GM23338 (cell line): ENCODE results near the gene TTC39B. TPM values are rescaled to one million over a fixed set of nuclear protein-coding genes. Genes with fewer than 3 reads are reported as not detected.

Experiments
- ATAC-seq: fragments of 200-7000 bp; cut with Tn5 transposase; 3 replicates; pipeline ENCODE4 v1.9.1; 2020
- DNase-seq: peaks from one replicate; pipeline ENCODE4 v3.0.0-alpha.2; 2015; ENCODE audit warnings: low spot score
- H2AFZ ChIP-seq: fragments of 200-600 bp; sonication (generic); 2 replicates; pipeline ENCODE4 v1.8.0; 2016; ENCODE audit warnings: antibody characterized with exemption, mild to moderate bottlenecking, moderate library complexity
- H3F3A ChIP-seq: fragments of 200-600 bp; sonication (generic); replicated peaks from 2 replicates; pipeline ENCODE4 v1.8.0; 2017; ENCODE audit warnings: antibody characterized with exemption, mixed run types, low read depth
- H3K27ac ChIP-seq: fragments of 200-600 bp; sonication (generic); 2 replicates; pipeline ENCODE4 v1.6.1; 2016; ENCODE audit warnings: low read depth
- H3K27me3 ChIP-seq: fragments of 200-600 bp; sonication (generic); 2 replicates; pipeline ENCODE4 v1.8.0; 2016; ENCODE audit warnings: mild to moderate bottlenecking, mixed run types, moderate library complexity; ENCODE audit not compliant: insufficient read depth
- H3K36me3 ChIP-seq: fragments of 200-600 bp; sonication (generic); 2 replicates; pipeline ENCODE4 v1.8.0; 2016; ENCODE audit warnings: mild to moderate bottlenecking; ENCODE audit not compliant: insufficient read depth
- H3K4me1 ChIP-seq: fragments of 200-600 bp; sonication (generic); 2 replicates; pipeline ENCODE4 v1.8.0; 2016; ENCODE audit warnings: mild to moderate bottlenecking, moderate library complexity; ENCODE audit not compliant: insufficient read depth
- H3K4me2 ChIP-seq: fragments of 200-600 bp; sonication (generic); 2 replicates; pipeline ENCODE4 v1.7.1; 2017; ENCODE audit warnings: mixed run types
- H3K4me3 ChIP-seq: fragments of 200-600 bp; sonication (generic); 2 replicates; pipeline ENCODE4 v1.6.1; 2016; ENCODE audit warnings: mixed run types
- H3K79me2 ChIP-seq: fragments of 200-600 bp; sonication (generic); replicated peaks from 2 replicates; pipeline ENCODE4 v1.8.0; 2017; ENCODE audit warnings: mild to moderate bottlenecking; ENCODE audit not compliant: insufficient read depth
- H3K9me2 ChIP-seq: fragments of 200-600 bp; sonication (generic); 2 replicates; pipeline ENCODE4 v1.8.0; 2017; ENCODE audit not compliant: insufficient read depth
- H4K20me1 ChIP-seq: fragments of 200-600 bp; sonication (generic); replicated peaks from 2 replicates; pipeline ENCODE4 v1.8.0; 2017; ENCODE audit warnings: mild to moderate bottlenecking; ENCODE audit not compliant: insufficient read depth
- H3K27ac Mint-ChIP-seq: 2 replicates; pipeline ENCODE4 v1.8.0; 2020; ENCODE audit warnings: inconsistent platforms, mild to moderate bottlenecking, moderate library complexity, mixed read lengths
- H3K27me3 Mint-ChIP-seq: 3 replicates; pipeline ENCODE4 v1.8.0; 2022; ENCODE audit warnings: low read depth, mild to moderate bottlenecking, moderate library complexity, mixed read lengths, inconsistent platforms; ENCODE audit not compliant: insufficient read depth, poor library complexity
- H3K36me3 Mint-ChIP-seq: 3 replicates; pipeline ENCODE4 v1.8.0; 2021; ENCODE audit warnings: low read depth, mild to moderate bottlenecking, inconsistent platforms, moderate library complexity, mixed read lengths
- H3K4me1 Mint-ChIP-seq: 3 replicates; pipeline ENCODE4 v1.8.0; 2020; ENCODE audit warnings: mild to moderate bottlenecking, inconsistent platforms, mixed read lengths
- H3K4me3 Mint-ChIP-seq: 3 replicates; pipeline ENCODE4 v1.8.0; 2021; ENCODE audit warnings: moderate library complexity, mild to moderate bottlenecking, inconsistent platforms, mixed read lengths
- H3K9me3 Mint-ChIP-seq: 3 replicates; pipeline ENCODE4 v1.8.0; 2020; ENCODE audit warnings: moderate library complexity, mild to moderate bottlenecking, inconsistent platforms, mixed read lengths
- CREB1 ChIP-seq: fragments of 250-450 bp; sonication (Bioruptor Pico); IDR thresholded peaks from 2 replicates; pipeline ENCODE4 v1.5.0; 2020; ENCODE audit warnings: low read depth, mild to moderate bottlenecking, moderate library complexity
- EZH2 ChIP-seq: fragments of 200-600 bp; sonication (generic); IDR thresholded peaks from one replicate; pipeline ENCODE4 v1.8.0; 2017; ENCODE audit warnings: antibody characterized with exemption, mild to moderate bottlenecking, low read depth; ENCODE audit not compliant: unreplicated experiment
- EZH2phosphoT487 ChIP-seq: fragments of 200-600 bp; sonication (generic); IDR thresholded peaks from one replicate; pipeline ENCODE4 v1.8.1; 2018; ENCODE audit warnings: antibody characterized with exemption; ENCODE audit not compliant: unreplicated experiment
- JUNB ChIP-seq: IDR thresholded peaks from one replicate; pipeline ENCODE4 v1.6.1; 2016; ENCODE audit warnings: antibody characterized with exemption; ENCODE audit not compliant: unreplicated experiment
- NANOG ChIP-seq: IDR thresholded peaks from 2 replicates; pipeline ENCODE4 v1.6.1; 2016; ENCODE audit warnings: antibody characterized with exemption, borderline replicate concordance
- POLR2AphosphoS5 ChIP-seq: IDR thresholded peaks from 2 replicates; pipeline ENCODE4 v1.6.1; 2016; ENCODE audit warnings: antibody characterized with exemption, low read depth
- STAT1 ChIP-seq: IDR thresholded peaks from one replicate; pipeline ENCODE4 v1.6.1; 2016; ENCODE audit warnings: antibody characterized with exemption; ENCODE audit not compliant: unreplicated experiment
- ZNF114 ChIP-seq: fragments of 250-450 bp; sonication (Bioruptor Pico); IDR thresholded peaks from 2 replicates; pipeline ENCODE4 v1.5.0; 2020; ENCODE audit warnings: mild to moderate bottlenecking, moderate library complexity
- ZNF331 ChIP-seq: fragments of 250-450 bp; sonication (Bioruptor Pico); IDR thresholded peaks from 2 replicates; pipeline ENCODE4 v1.5.0; 2020; ENCODE audit warnings: low read depth, mild to moderate bottlenecking, moderate library complexity
- polyA plus RNA-seq: library from polyadenylated mRNA; unstranded; fragments of >200 nt; fragmentation: Nextera tagmentation; extraction: Ambion mirVana; gene quantifications from 2 replicates; pipeline ENCODE4 v1.2.1, GENCODE V29; 2016
- total RNA-seq: library from RNA; depleted of rRNA; stranded (reverse); fragments of >200 nt; shearing (Covaris generic); gene quantifications from 2 replicates; pipeline ENCODE4 v1.2.3, GENCODE V29; 2014
- TF ChIP-seq, protein P1 (sequence below): fragments of 250-450 bp; sonication (Bioruptor Pico); IDR thresholded peaks from 2 replicates; pipeline ENCODE4 v1.5.0; 2020; ENCODE audit warnings: mild to moderate bottlenecking, moderate library complexity
- TF ChIP-seq, protein P2 (sequence below): IDR thresholded peaks from one replicate; pipeline ENCODE4 v1.6.1; 2018; ENCODE audit warnings: antibody characterized with exemption; ENCODE audit not compliant: unreplicated experiment
- TF ChIP-seq, protein P3 (sequence below): IDR thresholded peaks from 2 replicates; pipeline ENCODE4 v1.6.1; 2016; ENCODE audit warnings: antibody characterized with exemption
- TF ChIP-seq, protein P4 (sequence below), 2 experiments: fragments of 200-600 bp in 1 of 2; sonication (generic) in 1 of 2; conservative IDR thresholded peaks; 2 replicates each; pipeline versions ENCODE4 v1.5.1 to v1.6.1; 2016 to 2017; ENCODE audit warnings: antibody characterized with exemption in 2 of 2, low read depth in 2 of 2, mild to moderate bottlenecking in 2 of 2, moderate library complexity in 1 of 2

The TTC39B gene
- total and polyA plus RNA-seq, 2 experiments from 2014 or later = 2.8 to 11.1 TPM

DNA sequence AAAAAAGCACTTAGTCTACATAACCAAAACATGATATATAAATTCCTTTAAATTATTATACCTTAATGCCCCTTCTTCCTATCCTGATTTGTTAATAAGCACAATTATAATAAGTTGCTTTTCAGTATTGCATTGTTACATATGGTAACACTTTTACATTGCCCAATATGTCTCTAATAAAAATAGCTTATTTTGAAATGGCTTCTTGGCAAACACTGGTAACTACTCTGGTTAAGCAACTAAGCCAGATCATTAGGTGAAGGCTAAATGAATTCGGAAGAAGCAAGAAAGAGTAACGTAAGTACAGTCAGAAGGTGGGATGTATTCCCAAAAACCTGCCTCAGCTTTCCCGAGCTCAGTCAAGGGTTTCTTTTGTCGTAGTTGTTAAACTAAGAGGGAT lies 85.3 kb downstream of the TTC39B start:
- ATAC-seq (no peak), DNase-seq (no peak)
- Histone ChIP-seq H3K9me2 (peaks cover 6% of the 10 kb centered on the region), H4K20me1 (no peaks in the 10 kb centered on the region; the same call in 1 of the 2 replicates), H2AFZ (no peak overlapping the region), H3K27me3 (no peaks in the 10 kb centered on the region), H3K4me3 (no peak overlapping the region), H3K4me2 (no peak overlapping the region), H3K4me1 (no peaks in the 10 kb centered on the region), H3K79me2 (no peaks in the 10 kb centered on the region), H3K36me3 (no peaks in the 10 kb centered on the region), H3K27ac (no peak overlapping the region), H3F3A (no peaks in the 10 kb centered on the region)
- H3K36me3 Mint-ChIP-seq = no peaks in the 10 kb centered on the region
- H3K27me3 Mint-ChIP-seq = peaks cover 1% of the 10 kb centered on the region
- no peak overlapping the region for H3K27ac Mint-ChIP-seq
- TF ChIP-seq STAT1 (no peak), EZH2 (no peak), POLR2AphosphoS5 (no peak), ZNF331 (CRISPR knock-in tag) (no peak), JUNB (no peak), EZH2phosphoT487 (no peak), NANOG (no peak), ZNF114 (no peak), CREB1 (no peak)
- TF ChIP-seq, protein P1, sequence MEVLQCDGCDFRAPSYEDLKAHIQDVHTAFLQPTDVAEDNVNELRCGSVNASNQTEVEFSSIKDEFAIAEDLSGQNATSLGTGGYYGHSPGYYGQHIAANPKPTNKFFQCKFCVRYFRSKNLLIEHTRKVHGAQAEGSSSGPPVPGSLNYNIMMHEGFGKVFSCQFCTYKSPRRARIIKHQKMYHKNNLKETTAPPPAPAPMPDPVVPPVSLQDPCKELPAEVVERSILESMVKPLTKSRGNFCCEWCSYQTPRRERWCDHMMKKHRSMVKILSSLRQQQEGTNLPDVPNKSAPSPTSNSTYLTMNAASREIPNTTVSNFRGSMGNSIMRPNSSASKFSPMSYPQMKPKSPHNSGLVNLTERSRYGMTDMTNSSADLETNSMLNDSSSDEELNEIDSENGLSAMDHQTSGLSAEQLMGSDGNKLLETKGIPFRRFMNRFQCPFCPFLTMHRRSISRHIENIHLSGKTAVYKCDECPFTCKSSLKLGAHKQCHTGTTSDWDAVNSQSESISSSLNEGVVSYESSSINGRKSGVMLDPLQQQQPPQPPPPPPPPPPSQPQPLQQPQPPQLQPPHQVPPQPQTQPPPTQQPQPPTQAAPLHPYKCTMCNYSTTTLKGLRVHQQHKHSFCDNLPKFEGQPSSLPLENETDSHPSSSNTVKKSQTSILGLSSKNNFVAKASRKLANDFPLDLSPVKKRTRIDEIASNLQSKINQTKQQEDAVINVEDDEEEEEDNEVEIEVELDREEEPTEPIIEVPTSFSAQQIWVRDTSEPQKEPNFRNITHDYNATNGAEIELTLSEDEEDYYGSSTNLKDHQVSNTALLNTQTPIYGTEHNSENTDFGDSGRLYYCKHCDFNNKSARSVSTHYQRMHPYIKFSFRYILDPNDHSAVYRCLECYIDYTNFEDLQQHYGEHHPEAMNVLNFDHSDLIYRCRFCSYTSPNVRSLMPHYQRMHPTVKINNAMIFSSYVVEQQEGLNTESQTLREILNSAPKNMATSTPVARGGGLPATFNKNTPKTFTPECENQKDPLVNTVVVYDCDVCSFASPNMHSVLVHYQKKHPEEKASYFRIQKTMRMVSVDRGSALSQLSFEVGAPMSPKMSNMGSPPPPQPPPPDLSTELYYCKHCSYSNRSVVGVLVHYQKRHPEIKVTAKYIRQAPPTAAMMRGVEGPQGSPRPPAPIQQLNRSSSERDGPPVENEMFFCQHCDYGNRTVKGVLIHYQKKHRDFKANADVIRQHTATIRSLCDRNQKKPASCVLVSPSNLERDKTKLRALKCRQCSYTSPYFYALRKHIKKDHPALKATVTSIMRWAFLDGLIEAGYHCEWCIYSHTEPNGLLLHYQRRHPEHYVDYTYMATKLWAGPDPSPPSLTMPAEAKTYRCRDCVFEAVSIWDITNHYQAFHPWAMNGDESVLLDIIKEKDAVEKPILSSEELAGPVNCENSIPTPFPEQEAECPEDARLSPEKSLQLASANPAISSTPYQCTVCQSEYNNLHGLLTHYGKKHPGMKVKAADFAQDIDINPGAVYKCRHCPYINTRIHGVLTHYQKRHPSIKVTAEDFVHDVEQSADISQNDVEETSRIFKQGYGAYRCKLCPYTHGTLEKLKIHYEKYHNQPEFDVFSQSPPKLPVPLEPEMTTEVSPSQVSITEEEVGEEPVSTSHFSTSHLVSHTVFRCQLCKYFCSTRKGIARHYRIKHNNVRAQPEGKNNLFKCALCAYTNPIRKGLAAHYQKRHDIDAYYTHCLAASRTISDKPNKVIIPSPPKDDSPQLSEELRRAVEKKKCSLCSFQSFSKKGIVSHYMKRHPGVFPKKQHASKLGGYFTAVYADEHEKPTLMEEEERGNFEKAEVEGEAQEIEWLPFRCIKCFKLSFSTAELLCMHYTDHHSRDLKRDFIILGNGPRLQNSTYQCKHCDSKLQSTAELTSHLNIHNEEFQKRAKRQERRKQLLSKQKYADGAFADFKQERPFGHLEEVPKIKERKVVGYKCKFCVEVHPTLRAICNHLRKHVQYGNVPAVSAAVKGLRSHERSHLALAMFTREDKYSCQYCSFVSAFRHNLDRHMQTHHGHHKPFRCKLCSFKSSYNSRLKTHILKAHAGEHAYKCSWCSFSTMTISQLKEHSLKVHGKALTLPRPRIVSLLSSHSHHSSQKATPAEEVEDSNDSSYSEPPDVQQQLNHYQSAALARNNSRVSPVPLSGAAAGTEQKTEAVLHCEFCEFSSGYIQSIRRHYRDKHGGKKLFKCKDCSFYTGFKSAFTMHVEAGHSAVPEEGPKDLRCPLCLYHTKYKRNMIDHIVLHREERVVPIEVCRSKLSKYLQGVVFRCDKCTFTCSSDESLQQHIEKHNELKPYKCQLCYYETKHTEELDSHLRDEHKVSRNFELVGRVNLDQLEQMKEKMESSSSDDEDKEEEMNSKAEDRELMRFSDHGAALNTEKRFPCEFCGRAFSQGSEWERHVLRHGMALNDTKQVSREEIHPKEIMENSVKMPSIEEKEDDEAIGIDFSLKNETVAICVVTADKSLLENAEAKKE (CRISPR knock-in tag) = no peak
- TF ChIP-seq, protein P2, sequence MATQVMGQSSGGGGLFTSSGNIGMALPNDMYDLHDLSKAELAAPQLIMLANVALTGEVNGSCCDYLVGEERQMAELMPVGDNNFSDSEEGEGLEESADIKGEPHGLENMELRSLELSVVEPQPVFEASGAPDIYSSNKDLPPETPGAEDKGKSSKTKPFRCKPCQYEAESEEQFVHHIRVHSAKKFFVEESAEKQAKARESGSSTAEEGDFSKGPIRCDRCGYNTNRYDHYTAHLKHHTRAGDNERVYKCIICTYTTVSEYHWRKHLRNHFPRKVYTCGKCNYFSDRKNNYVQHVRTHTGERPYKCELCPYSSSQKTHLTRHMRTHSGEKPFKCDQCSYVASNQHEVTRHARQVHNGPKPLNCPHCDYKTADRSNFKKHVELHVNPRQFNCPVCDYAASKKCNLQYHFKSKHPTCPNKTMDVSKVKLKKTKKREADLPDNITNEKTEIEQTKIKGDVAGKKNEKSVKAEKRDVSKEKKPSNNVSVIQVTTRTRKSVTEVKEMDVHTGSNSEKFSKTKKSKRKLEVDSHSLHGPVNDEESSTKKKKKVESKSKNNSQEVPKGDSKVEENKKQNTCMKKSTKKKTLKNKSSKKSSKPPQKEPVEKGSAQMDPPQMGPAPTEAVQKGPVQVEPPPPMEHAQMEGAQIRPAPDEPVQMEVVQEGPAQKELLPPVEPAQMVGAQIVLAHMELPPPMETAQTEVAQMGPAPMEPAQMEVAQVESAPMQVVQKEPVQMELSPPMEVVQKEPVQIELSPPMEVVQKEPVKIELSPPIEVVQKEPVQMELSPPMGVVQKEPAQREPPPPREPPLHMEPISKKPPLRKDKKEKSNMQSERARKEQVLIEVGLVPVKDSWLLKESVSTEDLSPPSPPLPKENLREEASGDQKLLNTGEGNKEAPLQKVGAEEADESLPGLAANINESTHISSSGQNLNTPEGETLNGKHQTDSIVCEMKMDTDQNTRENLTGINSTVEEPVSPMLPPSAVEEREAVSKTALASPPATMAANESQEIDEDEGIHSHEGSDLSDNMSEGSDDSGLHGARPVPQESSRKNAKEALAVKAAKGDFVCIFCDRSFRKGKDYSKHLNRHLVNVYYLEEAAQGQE = no peak
- TF ChIP-seq, protein P3, sequence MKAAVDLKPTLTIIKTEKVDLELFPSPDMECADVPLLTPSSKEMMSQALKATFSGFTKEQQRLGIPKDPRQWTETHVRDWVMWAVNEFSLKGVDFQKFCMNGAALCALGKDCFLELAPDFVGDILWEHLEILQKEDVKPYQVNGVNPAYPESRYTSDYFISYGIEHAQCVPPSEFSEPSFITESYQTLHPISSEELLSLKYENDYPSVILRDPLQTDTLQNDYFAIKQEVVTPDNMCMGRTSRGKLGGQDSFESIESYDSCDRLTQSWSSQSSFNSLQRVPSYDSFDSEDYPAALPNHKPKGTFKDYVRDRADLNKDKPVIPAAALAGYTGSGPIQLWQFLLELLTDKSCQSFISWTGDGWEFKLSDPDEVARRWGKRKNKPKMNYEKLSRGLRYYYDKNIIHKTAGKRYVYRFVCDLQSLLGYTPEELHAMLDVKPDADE = no peak
- TF ChIP-seq, protein P4, sequence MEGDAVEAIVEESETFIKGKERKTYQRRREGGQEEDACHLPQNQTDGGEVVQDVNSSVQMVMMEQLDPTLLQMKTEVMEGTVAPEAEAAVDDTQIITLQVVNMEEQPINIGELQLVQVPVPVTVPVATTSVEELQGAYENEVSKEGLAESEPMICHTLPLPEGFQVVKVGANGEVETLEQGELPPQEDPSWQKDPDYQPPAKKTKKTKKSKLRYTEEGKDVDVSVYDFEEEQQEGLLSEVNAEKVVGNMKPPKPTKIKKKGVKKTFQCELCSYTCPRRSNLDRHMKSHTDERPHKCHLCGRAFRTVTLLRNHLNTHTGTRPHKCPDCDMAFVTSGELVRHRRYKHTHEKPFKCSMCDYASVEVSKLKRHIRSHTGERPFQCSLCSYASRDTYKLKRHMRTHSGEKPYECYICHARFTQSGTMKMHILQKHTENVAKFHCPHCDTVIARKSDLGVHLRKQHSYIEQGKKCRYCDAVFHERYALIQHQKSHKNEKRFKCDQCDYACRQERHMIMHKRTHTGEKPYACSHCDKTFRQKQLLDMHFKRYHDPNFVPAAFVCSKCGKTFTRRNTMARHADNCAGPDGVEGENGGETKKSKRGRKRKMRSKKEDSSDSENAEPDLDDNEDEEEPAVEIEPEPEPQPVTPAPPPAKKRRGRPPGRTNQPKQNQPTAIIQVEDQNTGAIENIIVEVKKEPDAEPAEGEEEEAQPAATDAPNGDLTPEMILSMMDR (conservative IDR thresholded peaks at IDR 0.05; ENCODE audit: low read depth in 2 of 2) = no peak
- peaks cover 2% of the 10 kb centered on the region; the same call in 1 of the 3 replicates for H3K4me1 Mint-ChIP-seq
- no peaks in the 10 kb centered on the region; the same call in 2 of the 3 replicates for H3K9me3 Mint-ChIP-seq
- no peak overlapping the region for H3K4me3 Mint-ChIP-seq
